HEK293T (cell line): ENCODE results near the gene BRD8.

Experiments
- ELF4 ChIP-seq: fragments of 450-650 bp; IDR thresholded peaks from 2 replicates; pipeline ENCODE4 v1.6.1; 2017; ENCODE audit warnings: antibody characterized with exemption
- NFRKB ChIP-seq: fragments of 450-650 bp; IDR thresholded peaks from 2 replicates; pipeline ENCODE4 v1.6.1; 2016; ENCODE audit warnings: mild to moderate bottlenecking, moderate library complexity

- TF ChIP-seq NFRKB (no peak), ELF4 (no peak)
Observed at GRCh38 chr5:138110266-138110963, 68.0 kb downstream of the BRD8 start.
